ENCODE measurements around the gene SPNS2. TPM values are rescaled to one million over a fixed set of nuclear protein-coding genes. Genes with fewer than 3 reads are reported as not detected.

Gene SPNS2
- total RNA-seq, 1 experiment from 2014 or later, result not detected

GRCh38 chr17:4560421-4560820 lies 61.7 kb downstream of the SPNS2 start, which contains the start of gene GGT6:
Gene GGT6 (minus strand): TSS chr17:4560577. CDS start chr17:4560521, 56 bp downstream.
- ChIA-PET POLR2A (no interaction called here), CTCF (interaction anchor here (0.6 to 5.0 kb wide), 3 partner anchors 65 to 690 kb away, joined by 3 to 32 read pairs (median 5); no protein-coding TSS in a partner anchor)
- no peaks in the 10 kb centered on the region for H3K9me3 Mint-ChIP-seq (ENCODE audit: unreplicated experiment)
- DNase-seq (ENCODE audit: unreplicated experiment), result no peak
- no peaks in the 10 kb centered on the region for H3K27me3 Mint-ChIP-seq (ENCODE audit: insufficient read depth, unreplicated experiment)
- H3K4me3 Mint-ChIP-seq (ENCODE audit: unreplicated experiment), result no peak within 1 kb of the TSS
- no peak within 1 kb of the TSS for H3K27ac Mint-ChIP-seq (ENCODE audit: low read depth, unreplicated experiment)
- intact Hi-C loops (cut with micrococcal nuclease), result loop anchor here (10.0 kb wide), 1 partner anchor 504 kb away; no protein-coding TSS in a partner anchor
- H3K4me1 Mint-ChIP-seq (ENCODE audit: insufficient read depth, unreplicated experiment), result peaks cover 18% of the 10 kb centered on the region
- BruUV-seq (replicated peaks), result no TSS peak
- H3K36me3 Mint-ChIP-seq (ENCODE audit: insufficient read depth, unreplicated experiment), result no peaks in the 10 kb centered on the region
- TF ChIP-seq CTCF (IDR thresholded peaks at IDR 0.05; ENCODE audit: unreplicated experiment), result no peak

- no peaks in the 10 kb centered on the region for H3K27me3 Mint-ChIP-seq (ENCODE audit: insufficient read depth, unreplicated experiment)
- BruUV-seq (replicated peaks), result no TSS peak
- DNase-seq (ENCODE audit: unreplicated experiment), result no peak
- ChIA-PET CTCF (interaction anchor here (0.6 to 5.0 kb wide), 3 partner anchors 65 to 689 kb away, joined by 3 to 32 read pairs (median 5); no protein-coding TSS in a partner anchor), POLR2A (no interaction called here)
- no peaks in the 10 kb centered on the region for H3K36me3 Mint-ChIP-seq (ENCODE audit: insufficient read depth, unreplicated experiment)
- no peak overlapping the region for H3K4me3 Mint-ChIP-seq (ENCODE audit: unreplicated experiment)
- no peak overlapping the region for H3K27ac Mint-ChIP-seq (ENCODE audit: low read depth, unreplicated experiment)
- intact Hi-C loops (cut with micrococcal nuclease), result loop anchor here (10.0 kb wide), 1 partner anchor 504 kb away; no protein-coding TSS in a partner anchor
- H3K9me3 Mint-ChIP-seq (ENCODE audit: unreplicated experiment), result no peaks in the 10 kb centered on the region
- no peak for TF ChIP-seq CTCF (IDR thresholded peaks at IDR 0.05; ENCODE audit: unreplicated experiment)
- peaks cover 17% of the 10 kb centered on the region for H3K4me1 Mint-ChIP-seq (ENCODE audit: insufficient read depth, unreplicated experiment)
Observed at GRCh38 chr17:4560837-4561256, 62.2 kb downstream of the SPNS2 start.

- TF ChIP-seq CTCF (IDR thresholded peaks at IDR 0.05; ENCODE audit: unreplicated experiment), result no peak
- POLR2A ChIA-PET, result interaction anchor here (0.6 to 1.1 kb wide), 3 partner anchors 8 to 397 kb away, joined by 3 to 4 read pairs (median 4); no protein-coding TSS in a partner anchor
- no peak overlapping the region for H3K27ac Mint-ChIP-seq (ENCODE audit: low read depth, unreplicated experiment)
- H3K4me3 Mint-ChIP-seq (ENCODE audit: unreplicated experiment), result no peak overlapping the region
- H3K9me3 Mint-ChIP-seq (ENCODE audit: unreplicated experiment), result no peaks in the 10 kb centered on the region
- CTCF ChIA-PET, result interaction anchor here (0.5 to 5.0 kb wide), 6 partner anchors 50 to 1825 kb away, joined by 3 to 32 read pairs (median 3); no protein-coding TSS in a partner anchor
- no TSS peak for BruUV-seq (replicated peaks)
- no peak for DNase-seq (ENCODE audit: unreplicated experiment)
- peaks cover 14% of the 10 kb centered on the region for H3K4me1 Mint-ChIP-seq (ENCODE audit: insufficient read depth, unreplicated experiment)
- intact Hi-C loops (cut with micrococcal nuclease), result loop anchor here (10.0 kb wide), 1 partner anchor 503 kb away; no protein-coding TSS in a partner anchor
- no peaks in the 10 kb centered on the region for H3K27me3 Mint-ChIP-seq (ENCODE audit: insufficient read depth, unreplicated experiment)
- no peaks in the 10 kb centered on the region for H3K36me3 Mint-ChIP-seq (ENCODE audit: insufficient read depth, unreplicated experiment)
Observed at GRCh38 chr17:4562015-4562969, 63.6 kb downstream of the SPNS2 start.
